HG02610 (cell line): ENCODE measurements around the gene SPDYE9.
"Not testable (repeated sequence)": the region's sequence is repeated elsewhere in the genome, so short reads cannot be mapped to it uniquely, and the experiment has no call there.

Experiments used
- ATAC-seq: cut with Tn5 transposase; IDR thresholded peaks from one replicate; pipeline ENCODE4 v1.9.1; 2021; ENCODE audit warnings: mild to moderate bottlenecking, moderate library complexity; ENCODE audit not compliant: unreplicated experiment

Gene SPDYE9, protein sequence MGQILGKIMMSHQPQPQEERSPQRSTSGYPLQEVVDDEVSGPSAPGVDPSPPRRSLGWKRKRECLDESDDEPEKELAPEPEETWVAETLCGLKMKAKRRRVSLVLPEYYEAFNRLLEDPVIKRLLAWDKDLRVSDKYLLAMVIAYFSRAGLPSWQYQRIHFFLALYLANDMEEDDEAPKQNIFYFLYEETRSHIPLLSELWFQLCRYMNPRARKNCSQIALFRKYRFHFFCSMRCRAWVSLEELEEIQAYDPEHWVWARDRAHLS

DNA sequence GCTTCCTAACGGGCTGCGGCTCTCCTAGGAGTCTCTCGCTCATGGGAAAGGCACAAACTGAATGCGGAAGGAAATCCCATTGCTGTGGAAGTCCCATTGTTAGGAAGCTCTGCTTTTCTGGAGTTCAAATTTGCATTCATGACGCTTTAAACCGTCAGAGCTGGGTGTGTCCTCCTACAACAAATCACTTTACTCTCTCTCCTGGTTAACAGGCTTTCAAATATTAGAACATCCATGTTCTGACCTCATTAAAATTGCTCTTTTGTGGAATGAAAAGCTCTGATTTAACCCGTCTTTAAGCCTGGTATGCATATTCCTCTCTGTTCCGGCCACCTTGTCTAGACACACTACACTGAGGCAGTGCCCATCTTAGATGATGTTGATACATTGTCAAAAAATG is at the start of gene SPDYE9:
TSS of gene SPDYE9 (minus strand) at position 101 of the 400 bp plus-strand sequence. CDS start 1,800 bp downstream, outside the sequence.
- ATAC-seq, result not testable (repeated sequence)

DNA sequence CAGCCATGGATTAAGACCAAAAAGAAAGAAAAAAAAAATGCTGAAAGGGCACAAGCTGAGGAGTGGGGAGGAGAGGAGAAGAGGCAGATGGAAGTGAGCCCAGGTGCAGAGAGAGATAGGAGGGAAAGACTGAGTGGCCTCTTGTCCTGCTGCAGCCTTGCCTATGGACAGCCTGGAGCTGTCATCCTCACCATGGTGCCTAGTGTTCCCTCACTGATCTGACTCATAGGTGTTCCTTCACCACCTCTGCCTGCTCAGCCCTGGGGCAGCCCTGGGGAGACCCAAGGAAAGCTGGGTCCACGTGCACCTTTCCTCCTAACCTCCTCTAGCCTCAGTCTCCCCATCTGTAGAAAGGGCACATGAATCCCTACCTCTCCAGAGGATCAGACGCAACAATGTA is 49.0 kb upstream of the SPDYE9 start:
- not testable (repeated sequence) for ATAC-seq

DNA sequence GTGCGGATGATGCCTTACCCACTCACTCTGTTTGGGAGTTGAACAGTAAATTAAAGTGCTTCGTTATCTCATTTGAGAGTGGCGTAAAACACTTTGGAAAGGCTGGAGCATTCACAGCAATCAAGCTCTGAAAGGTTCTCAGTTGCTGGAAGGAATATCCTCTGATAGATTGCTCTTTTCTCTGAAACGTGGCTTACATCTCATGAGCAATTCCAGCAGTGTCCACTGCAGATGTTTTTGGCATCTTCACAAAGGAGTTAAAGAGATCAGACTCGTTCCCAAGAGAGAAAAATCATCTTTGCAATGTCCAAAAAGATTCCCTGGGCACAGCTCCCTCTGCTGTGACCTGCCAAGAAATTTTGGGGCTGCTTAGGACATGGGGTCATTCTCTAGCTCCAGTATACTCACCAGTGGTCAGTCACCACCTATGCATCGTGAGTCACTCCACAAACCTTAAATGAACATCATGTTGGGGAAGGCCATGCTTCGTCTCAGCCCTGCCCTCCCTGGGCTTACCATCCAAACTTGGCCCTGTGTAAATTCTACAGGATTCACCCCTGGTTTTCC is 46.9 kb upstream of the SPDYE9 start:
- not testable (repeated sequence) for ATAC-seq

DNA sequence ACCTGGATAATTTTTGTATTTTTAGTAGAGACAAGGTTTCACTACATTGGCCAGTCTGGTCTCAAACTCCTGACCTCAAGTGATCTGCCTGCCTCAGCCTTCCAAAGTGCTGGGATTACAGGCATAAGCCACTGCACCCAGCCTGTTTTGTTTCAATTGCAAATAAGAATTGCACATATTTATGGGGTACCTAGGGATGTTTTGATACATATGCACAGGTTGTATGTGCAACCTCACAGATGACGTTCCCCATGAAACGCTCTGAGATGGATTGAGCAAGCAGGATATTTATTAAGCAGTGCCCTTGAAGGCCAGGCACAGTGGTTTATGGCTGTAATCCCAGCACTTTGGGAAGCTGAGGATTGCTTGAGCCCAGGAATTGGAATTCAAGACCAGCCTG is 44.8 kb upstream of the SPDYE9 start:
- not testable (repeated sequence) for ATAC-seq

DNA sequence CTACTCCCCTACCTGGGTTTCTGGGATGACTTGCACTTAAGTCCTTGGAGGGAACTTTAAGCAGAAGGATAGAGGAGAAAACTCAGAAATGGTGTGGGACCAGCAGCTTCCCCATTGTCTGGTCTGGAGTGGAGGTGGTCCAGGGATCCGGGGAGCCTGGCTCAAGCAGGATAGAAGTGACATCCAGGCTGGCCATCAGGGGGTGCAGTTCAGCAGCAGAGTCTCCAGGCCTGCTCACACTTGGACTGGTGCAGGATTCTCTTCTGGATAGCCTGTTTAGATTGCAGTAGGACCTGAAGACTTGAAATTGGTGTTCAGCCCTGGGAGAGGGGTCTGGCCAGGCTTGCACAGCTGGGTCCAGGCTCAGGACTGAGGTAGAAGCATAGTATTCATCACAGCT is 38.3 kb upstream of the SPDYE9 start:
- ATAC-seq, result not testable (repeated sequence)

DNA sequence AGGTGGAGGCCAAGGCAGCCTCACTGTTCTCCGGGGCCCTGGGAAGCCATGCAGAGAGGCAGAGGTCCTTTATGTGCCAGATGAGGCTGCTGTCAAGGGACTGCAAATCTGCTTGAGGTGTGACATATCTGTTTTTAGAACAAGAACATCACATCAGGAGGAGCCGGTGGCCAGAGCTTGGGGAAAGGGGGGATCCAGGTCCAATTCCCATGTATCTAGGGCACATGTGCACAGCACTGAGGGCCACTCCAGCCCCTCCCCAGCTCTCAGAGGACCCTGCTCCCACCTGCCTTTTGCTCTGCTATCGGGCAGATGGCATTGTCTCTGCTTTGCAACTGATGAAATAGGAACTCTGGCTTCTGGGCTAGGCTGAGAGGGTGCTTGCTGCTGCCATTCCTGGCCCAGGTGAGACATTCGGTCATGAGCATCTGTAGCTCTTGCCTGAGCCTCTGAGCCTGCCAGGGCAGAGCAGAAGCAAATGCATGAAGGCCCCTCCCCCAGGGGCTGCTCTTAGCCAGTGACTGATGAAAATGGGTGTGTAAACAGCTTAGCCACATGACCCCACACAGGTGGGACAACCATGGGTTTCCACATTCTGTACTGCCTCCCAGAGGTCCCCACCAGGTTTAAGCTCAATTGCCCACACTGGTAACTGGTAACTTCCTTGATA is 37.1 kb upstream of the SPDYE9 start:
- ATAC-seq, result not testable (repeated sequence)

DNA sequence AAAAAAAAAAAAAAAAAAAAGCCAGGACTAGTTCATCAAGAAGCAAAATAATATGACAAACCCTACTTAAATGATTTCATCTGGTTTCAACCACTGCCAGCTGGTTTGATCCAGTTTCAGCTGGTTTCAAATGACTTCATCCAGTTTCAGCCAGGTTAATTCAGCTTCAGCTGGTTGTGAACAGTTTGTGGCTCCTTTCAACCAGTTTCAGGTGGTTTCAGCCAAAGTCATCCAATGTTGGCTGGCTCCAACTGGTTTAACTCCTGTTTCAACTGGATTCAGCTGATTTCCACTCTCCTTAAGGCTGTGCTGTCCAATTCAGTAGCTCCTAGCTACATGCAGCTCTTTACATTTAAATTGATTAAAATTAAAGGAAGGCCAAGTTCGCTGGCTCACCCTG is 32.3 kb upstream of the SPDYE9 start:
- ATAC-seq, result not testable (repeated sequence)

DNA sequence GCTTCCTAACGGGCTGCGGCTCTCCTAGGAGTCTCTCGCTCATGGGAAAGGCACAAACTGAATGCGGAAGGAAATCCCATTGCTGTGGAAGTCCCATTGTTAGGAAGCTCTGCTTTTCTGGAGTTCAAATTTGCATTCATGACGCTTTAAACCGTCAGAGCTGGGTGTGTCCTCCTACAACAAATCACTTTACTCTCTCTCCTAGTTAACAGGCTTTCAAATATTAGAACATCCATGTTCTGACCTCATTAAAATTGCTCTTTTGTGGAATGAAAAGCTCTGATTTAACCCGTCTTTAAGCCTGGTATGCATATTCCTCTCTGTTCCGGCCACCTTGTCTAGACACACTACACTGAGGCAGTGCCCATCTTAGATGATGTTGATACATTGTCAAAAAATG is 28.0 kb downstream of the SPDYE9 start, which contains the start of gene SPDYE11:
TSS of gene SPDYE11 (minus strand) at position 101 of the 400 bp plus-strand sequence. CDS start 1,800 bp downstream, outside the sequence.
- not testable (repeated sequence) for ATAC-seq

DNA sequence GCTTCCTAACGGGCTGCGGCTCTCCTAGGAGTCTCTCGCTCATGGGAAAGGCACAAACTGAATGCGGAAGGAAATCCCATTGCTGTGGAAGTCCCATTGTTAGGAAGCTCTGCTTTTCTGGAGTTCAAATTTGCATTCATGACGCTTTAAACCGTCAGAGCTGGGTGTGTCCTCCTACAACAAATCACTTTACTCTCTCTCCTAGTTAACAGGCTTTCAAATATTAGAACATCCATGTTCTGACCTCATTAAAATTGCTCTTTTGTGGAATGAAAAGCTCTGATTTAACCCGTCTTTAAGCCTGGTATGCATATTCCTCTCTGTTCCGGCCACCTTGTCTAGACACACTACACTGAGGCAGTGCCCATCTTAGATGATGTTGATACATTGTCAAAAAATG is 56.2 kb downstream of the SPDYE9 start, which contains the start of gene SPDYE8:
TSS of gene SPDYE8 (minus strand) at position 101 of the 400 bp plus-strand sequence. CDS start 1,800 bp downstream, outside the sequence.
- not testable (repeated sequence) for ATAC-seq
